HL-60 (cell line): ENCODE measurements around the gene ACAP1.

ENCODE experiments used
- DNase-seq, 2 experiments: peaks; one replicate each; pipeline ENCODE4 v3.0.0-alpha.2; 2010 to 2020; ENCODE audit warnings: low read depth in 1 of 2, low spot score in 1 of 2
- H3K27ac ChIP-seq: fragments of 250-450 bp; sonication (Bioruptor Pico); replicated peaks from 2 replicates; pipeline ENCODE4 v1.5.1; 2020; ENCODE audit warnings: mild to moderate bottlenecking, moderate library complexity
- H3K27me3 ChIP-seq: fragments of 250-450 bp; sonication (Bioruptor Pico); 2 replicates; pipeline ENCODE4 v1.5.1; 2021; ENCODE audit warnings: mild to moderate bottlenecking, moderate library complexity; ENCODE audit not compliant: insufficient read depth, poor library complexity, severe bottlenecking
- H3K4me3 ChIP-seq: replicated peaks from 2 replicates; pipeline ENCODE4 v1.5.1; 2011; ENCODE audit warnings: mild to moderate bottlenecking, control low read depth, low read length; ENCODE audit not compliant: insufficient read depth
- GABPA ChIP-seq: IDR thresholded peaks from 2 replicates; pipeline ENCODE4 v1.6.1; 2012; ENCODE audit warnings: low read depth
- POLR2AphosphoS5 ChIP-seq: IDR thresholded peaks from 2 replicates; pipeline ENCODE4 v1.6.1; 2012; ENCODE audit warnings: low read depth
- SPI1 ChIP-seq: IDR thresholded peaks from 2 replicates; pipeline ENCODE4 v1.6.1; 2012; ENCODE audit warnings: low read depth, mild to moderate bottlenecking, borderline replicate concordance
- TF ChIP-seq, protein P1 (sequence below): IDR thresholded peaks from 2 replicates; pipeline ENCODE4 v1.6.1; 2012; ENCODE audit warnings: low read depth; ENCODE audit not compliant: insufficient replicate concordance
- TF ChIP-seq, protein P2 (sequence below): IDR thresholded peaks from one replicate; pipeline ENCODE4 v1.5.1; 2011; ENCODE audit warnings: low read length, control low read depth, inconsistent platforms; ENCODE audit not compliant: insufficient read depth

Gene ACAP1

DNA sequence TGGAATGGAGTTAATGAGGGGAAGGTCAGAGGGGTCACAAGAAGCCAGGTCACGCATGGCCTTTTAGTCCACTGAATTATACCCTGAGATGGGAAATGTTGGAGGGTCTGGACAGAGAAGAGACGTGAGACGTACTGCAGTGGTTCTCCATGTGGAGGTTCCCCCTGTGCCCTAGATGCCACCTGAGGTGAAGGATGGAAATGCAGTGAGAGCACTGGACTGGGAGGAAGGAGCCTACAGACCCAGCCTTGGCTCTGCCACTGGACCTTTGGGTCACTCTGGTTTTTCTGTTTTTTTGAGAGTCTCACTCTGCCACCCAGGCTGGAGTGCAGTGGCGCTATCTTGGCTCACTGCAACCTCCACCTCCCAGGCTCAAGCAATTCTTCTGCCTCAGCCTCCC, 59.8 kb downstream of the ACAP1 start:
- Histone ChIP-seq H3K27me3 (no peaks in the 10 kb centered on the region), H3K4me3 (no peak overlapping the region), H3K27ac (no peak overlapping the region)
- TF ChIP-seq SPI1 (no peak), POLR2AphosphoS5 (no peak), GABPA (no peak)
- TF ChIP-seq, protein P1, sequence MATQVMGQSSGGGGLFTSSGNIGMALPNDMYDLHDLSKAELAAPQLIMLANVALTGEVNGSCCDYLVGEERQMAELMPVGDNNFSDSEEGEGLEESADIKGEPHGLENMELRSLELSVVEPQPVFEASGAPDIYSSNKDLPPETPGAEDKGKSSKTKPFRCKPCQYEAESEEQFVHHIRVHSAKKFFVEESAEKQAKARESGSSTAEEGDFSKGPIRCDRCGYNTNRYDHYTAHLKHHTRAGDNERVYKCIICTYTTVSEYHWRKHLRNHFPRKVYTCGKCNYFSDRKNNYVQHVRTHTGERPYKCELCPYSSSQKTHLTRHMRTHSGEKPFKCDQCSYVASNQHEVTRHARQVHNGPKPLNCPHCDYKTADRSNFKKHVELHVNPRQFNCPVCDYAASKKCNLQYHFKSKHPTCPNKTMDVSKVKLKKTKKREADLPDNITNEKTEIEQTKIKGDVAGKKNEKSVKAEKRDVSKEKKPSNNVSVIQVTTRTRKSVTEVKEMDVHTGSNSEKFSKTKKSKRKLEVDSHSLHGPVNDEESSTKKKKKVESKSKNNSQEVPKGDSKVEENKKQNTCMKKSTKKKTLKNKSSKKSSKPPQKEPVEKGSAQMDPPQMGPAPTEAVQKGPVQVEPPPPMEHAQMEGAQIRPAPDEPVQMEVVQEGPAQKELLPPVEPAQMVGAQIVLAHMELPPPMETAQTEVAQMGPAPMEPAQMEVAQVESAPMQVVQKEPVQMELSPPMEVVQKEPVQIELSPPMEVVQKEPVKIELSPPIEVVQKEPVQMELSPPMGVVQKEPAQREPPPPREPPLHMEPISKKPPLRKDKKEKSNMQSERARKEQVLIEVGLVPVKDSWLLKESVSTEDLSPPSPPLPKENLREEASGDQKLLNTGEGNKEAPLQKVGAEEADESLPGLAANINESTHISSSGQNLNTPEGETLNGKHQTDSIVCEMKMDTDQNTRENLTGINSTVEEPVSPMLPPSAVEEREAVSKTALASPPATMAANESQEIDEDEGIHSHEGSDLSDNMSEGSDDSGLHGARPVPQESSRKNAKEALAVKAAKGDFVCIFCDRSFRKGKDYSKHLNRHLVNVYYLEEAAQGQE: no peak
- TF ChIP-seq, protein P2, sequence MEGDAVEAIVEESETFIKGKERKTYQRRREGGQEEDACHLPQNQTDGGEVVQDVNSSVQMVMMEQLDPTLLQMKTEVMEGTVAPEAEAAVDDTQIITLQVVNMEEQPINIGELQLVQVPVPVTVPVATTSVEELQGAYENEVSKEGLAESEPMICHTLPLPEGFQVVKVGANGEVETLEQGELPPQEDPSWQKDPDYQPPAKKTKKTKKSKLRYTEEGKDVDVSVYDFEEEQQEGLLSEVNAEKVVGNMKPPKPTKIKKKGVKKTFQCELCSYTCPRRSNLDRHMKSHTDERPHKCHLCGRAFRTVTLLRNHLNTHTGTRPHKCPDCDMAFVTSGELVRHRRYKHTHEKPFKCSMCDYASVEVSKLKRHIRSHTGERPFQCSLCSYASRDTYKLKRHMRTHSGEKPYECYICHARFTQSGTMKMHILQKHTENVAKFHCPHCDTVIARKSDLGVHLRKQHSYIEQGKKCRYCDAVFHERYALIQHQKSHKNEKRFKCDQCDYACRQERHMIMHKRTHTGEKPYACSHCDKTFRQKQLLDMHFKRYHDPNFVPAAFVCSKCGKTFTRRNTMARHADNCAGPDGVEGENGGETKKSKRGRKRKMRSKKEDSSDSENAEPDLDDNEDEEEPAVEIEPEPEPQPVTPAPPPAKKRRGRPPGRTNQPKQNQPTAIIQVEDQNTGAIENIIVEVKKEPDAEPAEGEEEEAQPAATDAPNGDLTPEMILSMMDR: no peak
- no peak for DNase-seq

DNA sequence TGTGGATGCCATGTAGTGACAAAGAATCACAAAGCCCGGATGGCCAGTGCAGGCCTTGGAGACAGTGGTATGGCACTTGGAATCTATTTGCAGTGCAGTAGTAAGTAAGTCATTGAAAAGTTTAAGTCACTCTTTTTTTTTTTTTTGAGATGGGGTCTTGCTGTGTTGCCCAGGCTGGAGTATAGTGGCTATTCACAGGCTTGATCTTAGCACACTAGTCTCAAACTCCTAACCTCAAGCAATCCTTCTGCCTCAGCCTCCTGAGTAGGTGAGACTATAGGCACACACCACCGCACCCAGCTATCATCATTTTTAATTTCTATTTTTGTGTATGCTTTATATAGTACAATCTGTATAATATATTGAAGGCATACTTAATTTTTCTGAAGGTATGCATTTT, 62.3 kb downstream of the ACAP1 start:
- no peaks in the 10 kb centered on the region for H3K27me3 ChIP-seq
- H3K4me3 ChIP-seq: no peak overlapping the region
- H3K27ac ChIP-seq: no peak overlapping the region
- no peak for DNase-seq
- TF ChIP-seq GABPA (no peak), SPI1 (no peak), POLR2AphosphoS5 (no peak)
- TF ChIP-seq, protein P2: no peak
- TF ChIP-seq, protein P1: no peak
